ENCODE results near the gene FLAD1.

The FLAD1 gene

DNA sequence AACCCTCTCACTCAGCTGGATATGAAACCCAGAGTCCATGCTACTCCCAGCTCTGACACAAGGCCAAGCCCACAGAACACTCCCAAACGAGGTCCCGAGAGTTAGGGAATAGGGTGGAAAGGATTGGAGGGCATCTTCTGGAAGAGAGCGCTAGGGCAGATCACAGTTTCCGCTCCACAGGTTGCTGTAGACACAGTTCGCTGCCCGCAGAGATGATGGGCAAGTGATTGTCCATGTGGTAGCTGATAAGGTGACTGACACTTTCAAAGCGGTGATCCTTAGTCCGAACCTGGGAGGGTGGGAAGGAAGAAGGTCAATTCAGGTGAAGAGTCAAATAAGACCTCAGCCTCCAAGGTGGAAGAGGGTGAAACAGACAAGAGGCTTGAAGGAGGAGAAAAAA, 19.5 kb upstream of the FLAD1 start:
- no peak for DNase-seq (ENCODE audit: extremely low read depth, insufficient read length)
- TF ChIP-seq, protein P1, sequence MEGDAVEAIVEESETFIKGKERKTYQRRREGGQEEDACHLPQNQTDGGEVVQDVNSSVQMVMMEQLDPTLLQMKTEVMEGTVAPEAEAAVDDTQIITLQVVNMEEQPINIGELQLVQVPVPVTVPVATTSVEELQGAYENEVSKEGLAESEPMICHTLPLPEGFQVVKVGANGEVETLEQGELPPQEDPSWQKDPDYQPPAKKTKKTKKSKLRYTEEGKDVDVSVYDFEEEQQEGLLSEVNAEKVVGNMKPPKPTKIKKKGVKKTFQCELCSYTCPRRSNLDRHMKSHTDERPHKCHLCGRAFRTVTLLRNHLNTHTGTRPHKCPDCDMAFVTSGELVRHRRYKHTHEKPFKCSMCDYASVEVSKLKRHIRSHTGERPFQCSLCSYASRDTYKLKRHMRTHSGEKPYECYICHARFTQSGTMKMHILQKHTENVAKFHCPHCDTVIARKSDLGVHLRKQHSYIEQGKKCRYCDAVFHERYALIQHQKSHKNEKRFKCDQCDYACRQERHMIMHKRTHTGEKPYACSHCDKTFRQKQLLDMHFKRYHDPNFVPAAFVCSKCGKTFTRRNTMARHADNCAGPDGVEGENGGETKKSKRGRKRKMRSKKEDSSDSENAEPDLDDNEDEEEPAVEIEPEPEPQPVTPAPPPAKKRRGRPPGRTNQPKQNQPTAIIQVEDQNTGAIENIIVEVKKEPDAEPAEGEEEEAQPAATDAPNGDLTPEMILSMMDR (IDR thresholded peaks at IDR 0.05; ENCODE audit: insufficient read depth, low read length, poor library complexity, severe bottlenecking) = no peak
- Histone ChIP-seq H3K36me3 (ENCODE audit: control insufficient read depth, insufficient read depth, low read length) (peaks cover 47% of the 10 kb centered on the region), H3K4me3 (replicated peaks; ENCODE audit: low read depth, low read length) (no peak overlapping the region), H3K27me3 (replicated peaks; ENCODE audit: control insufficient read depth, insufficient read depth, low read length) (no peaks in the 10 kb centered on the region)

DNA sequence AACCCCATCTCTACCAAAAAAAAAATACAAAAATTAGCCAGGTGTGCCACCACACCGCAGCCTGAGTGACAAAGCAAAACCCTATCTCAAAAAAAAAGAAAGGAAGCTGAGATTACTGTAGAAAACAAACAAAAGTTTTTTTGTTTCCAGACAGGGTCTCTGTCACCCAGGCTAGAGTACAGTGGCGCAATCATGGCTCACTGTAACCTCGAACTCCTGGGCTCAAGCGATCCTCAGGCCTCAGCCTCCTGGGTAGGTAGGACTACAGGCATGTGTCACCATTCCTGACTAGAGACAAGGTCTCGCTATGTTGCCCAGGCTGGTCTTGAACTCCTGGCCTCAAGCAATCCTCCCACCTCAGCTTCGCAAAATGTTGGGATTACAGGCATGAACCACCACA, 18.8 kb upstream of the FLAD1 start:
- no peaks in the 10 kb centered on the region for H3K27me3 ChIP-seq (replicated peaks; ENCODE audit: control insufficient read depth, insufficient read depth, low read length)
- H3K4me3 ChIP-seq (replicated peaks; ENCODE audit: low read depth, low read length) = no peak overlapping the region
- TF ChIP-seq, protein P1 (IDR thresholded peaks at IDR 0.05; ENCODE audit: insufficient read depth, low read length, poor library complexity, severe bottlenecking) = no peak
- DNase-seq (ENCODE audit: extremely low read depth, insufficient read length) = no peak
- peaks cover 42% of the 10 kb centered on the region for H3K36me3 ChIP-seq (ENCODE audit: control insufficient read depth, insufficient read depth, low read length)

DNA sequence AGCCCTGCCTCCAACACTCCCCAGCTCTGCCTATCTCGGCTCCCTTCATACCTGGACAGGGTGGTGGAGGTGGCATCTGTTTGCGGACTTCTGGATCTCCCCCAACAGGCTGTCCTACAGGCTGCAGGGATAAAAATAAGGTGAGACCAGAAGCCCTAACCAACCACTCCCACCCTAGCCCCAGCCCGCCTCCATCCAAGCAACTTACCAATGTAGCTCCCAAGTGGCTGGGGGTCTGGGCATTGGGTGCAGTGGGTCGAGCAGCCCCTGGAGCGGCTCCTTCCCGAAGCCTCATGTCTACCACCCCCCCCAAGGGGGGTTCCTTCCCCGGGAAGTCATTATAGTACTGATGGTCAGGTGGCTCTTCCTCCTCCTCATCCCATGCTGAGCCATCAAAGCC, 17.0 kb upstream of the FLAD1 start:
- Histone ChIP-seq H3K27me3 (replicated peaks; ENCODE audit: control insufficient read depth, insufficient read depth, low read length) (no peaks in the 10 kb centered on the region), H3K36me3 (ENCODE audit: control insufficient read depth, insufficient read depth, low read length) (peaks cover 41% of the 10 kb centered on the region), H3K4me3 (replicated peaks; ENCODE audit: low read depth, low read length) (no peak overlapping the region)
- DNase-seq (ENCODE audit: extremely low read depth, insufficient read length) = no peak
- TF ChIP-seq, protein P1 (IDR thresholded peaks at IDR 0.05; ENCODE audit: insufficient read depth, low read length, poor library complexity, severe bottlenecking) = no peak

DNA sequence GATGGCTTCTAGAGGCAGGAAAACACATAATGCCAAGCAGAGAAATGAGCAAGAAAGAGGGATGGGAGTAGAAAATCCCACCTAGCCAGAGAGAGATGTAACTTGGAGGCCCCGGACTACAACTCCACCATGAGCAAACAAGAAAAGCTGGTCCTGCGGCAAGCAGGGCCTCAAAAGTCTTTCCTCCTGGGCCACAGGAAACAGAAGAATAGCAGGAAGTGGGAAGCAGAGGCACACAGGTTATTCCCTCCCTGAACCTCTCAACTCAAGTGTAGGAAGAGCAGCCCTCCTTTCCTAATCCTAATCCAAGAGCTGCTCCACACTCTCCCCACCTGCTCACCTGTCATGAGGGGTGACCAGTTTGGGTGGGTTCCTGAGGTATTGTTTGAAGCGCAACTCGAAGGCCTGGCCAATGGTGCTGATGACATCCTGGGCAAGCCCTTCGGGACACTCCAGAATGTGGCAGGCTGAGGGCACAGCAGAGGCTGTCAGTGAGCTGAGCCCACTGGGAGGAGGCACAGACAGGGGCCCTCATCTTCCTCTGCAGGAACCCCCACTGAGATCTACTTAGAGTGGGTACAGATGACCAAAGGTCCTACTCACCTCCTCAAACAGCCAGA, 15.7 kb upstream of the FLAD1 start:
- no peaks in the 10 kb centered on the region for H3K27me3 ChIP-seq (replicated peaks; ENCODE audit: control insufficient read depth, insufficient read depth, low read length)
- TF ChIP-seq, protein P1 (IDR thresholded peaks at IDR 0.05; ENCODE audit: insufficient read depth, low read length, poor library complexity, severe bottlenecking) = no peak
- no peak for DNase-seq (ENCODE audit: extremely low read depth, insufficient read length)
- H3K4me3 ChIP-seq (replicated peaks; ENCODE audit: low read depth, low read length) = no peak overlapping the region
- peaks cover 41% of the 10 kb centered on the region for H3K36me3 ChIP-seq (ENCODE audit: control insufficient read depth, insufficient read depth, low read length)

DNA sequence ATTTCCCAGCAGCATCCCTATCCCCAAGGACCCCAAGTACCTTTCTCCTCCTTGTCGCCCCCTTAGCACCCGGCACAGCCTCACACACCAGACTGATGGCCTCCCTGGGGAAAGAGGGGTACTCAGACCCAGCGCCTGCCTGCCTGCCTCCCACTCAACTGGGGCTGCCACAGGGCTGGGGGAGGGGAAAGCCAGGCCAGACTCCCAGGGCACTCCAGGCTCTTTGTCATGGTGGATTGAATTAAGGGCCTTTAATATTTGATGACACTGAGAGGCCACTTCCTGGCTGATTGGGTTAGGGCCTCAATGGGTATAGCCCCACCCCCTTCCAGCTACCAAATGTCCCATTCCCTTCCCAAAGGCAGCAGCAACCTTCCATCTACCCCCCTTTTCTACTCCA, 14.4 kb upstream of the FLAD1 start:
- H3K27me3 ChIP-seq (replicated peaks; ENCODE audit: control insufficient read depth, insufficient read depth, low read length) = no peaks in the 10 kb centered on the region
- DNase-seq (ENCODE audit: extremely low read depth, insufficient read length) = no peak
- H3K4me3 ChIP-seq (replicated peaks; ENCODE audit: low read depth, low read length) = no peak overlapping the region; the same call in 1 of the 2 replicates
- TF ChIP-seq, protein P1 (IDR thresholded peaks at IDR 0.05; ENCODE audit: insufficient read depth, low read length, poor library complexity, severe bottlenecking) = no peak
- peaks cover 36% of the 10 kb centered on the region for H3K36me3 ChIP-seq (ENCODE audit: control insufficient read depth, insufficient read depth, low read length)

DNA sequence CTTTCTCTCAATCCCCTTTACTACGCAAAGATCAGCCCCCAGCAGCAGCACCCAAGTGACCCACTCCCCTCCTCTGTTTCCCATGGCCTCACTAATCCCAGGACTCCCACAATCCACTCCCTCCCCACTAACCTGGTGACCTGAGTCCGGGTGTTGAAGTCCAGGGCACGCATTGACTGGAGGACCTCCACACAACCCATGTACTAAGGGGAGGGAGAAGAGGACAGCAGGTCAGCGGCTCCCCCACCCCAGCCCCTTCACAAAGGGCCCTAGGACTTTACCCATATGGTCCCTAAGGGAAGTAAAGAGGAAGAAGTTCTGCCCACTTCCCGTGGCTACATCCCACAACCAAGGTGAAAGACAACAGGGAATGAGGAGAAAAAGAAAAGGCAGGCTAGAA, 13.9 kb upstream of the FLAD1 start:
- peak overlapping the region; percentile 32 for H3K4me3 ChIP-seq (replicated peaks; ENCODE audit: low read depth, low read length)
- H3K36me3 ChIP-seq (ENCODE audit: control insufficient read depth, insufficient read depth, low read length) = peaks cover 34% of the 10 kb centered on the region
- H3K27me3 ChIP-seq (replicated peaks; ENCODE audit: control insufficient read depth, insufficient read depth, low read length) = no peaks in the 10 kb centered on the region
- TF ChIP-seq, protein P1 (IDR thresholded peaks at IDR 0.05; ENCODE audit: insufficient read depth, low read length, poor library complexity, severe bottlenecking) = no peak
- DNase-seq (ENCODE audit: extremely low read depth, insufficient read length) = no peak

All from GM06990 (cell line).